GM12872 (cell line): ENCODE data around the gene PGC.
A peak's percentile ranks its signal among the peaks of the same experiment; 100 is the strongest.

ENCODE experiments used
- TF ChIP-seq, protein P1 (sequence below): IDR thresholded peaks from 3 replicates; pipeline ENCODE4 v1.5.1; 2011; ENCODE audit warnings: low read depth, mild to moderate bottlenecking, low read length, moderate library complexity; ENCODE audit not compliant: insufficient read depth

Gene PGC

DNA sequence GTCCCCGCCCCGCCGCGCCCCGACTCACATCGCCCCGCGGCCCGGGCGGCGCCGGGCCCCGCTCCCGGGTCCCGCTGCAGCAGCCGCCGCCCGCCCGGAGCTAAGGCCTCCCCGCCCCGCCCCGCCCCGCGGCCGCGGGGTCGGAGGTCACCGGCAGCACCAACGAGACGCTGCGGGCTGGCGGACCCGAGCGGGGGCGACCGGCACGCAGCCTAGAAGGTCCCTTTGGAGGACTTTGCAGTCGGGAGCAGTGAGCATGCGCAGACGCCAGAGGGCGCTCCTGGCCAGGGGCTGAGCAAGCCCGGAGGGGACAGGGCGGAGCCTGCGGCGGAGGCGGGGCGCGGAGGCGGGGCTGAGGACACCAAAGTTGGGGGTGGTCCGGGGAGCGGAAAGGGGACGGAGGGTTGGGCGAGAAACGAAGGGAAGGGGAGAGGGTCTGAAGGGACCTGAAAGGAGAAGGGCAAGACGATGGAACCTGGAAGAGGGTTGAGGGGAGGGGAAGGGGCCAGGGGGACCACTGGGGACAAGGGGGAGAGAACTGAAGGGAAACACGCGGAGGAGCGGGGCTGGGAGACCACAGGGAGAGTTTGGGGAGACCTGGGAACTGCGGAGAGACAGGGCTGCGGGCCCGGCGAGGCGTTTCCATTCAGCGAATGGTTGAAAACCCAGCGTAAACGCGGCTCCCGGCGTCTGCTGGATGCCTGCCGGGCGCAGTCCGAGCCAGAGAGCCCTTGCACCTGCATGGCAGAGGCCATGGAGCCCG lies 32.8 kb upstream of the PGC start, which contains the start of gene FRS3:
Gene FRS3 (minus strand): TSS at position 113 of the 763 bp plus-strand sequence. CDS start 2,913 bp downstream, outside the sequence.
- TF ChIP-seq, protein P1, sequence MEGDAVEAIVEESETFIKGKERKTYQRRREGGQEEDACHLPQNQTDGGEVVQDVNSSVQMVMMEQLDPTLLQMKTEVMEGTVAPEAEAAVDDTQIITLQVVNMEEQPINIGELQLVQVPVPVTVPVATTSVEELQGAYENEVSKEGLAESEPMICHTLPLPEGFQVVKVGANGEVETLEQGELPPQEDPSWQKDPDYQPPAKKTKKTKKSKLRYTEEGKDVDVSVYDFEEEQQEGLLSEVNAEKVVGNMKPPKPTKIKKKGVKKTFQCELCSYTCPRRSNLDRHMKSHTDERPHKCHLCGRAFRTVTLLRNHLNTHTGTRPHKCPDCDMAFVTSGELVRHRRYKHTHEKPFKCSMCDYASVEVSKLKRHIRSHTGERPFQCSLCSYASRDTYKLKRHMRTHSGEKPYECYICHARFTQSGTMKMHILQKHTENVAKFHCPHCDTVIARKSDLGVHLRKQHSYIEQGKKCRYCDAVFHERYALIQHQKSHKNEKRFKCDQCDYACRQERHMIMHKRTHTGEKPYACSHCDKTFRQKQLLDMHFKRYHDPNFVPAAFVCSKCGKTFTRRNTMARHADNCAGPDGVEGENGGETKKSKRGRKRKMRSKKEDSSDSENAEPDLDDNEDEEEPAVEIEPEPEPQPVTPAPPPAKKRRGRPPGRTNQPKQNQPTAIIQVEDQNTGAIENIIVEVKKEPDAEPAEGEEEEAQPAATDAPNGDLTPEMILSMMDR: peak; percentile 91

DNA sequence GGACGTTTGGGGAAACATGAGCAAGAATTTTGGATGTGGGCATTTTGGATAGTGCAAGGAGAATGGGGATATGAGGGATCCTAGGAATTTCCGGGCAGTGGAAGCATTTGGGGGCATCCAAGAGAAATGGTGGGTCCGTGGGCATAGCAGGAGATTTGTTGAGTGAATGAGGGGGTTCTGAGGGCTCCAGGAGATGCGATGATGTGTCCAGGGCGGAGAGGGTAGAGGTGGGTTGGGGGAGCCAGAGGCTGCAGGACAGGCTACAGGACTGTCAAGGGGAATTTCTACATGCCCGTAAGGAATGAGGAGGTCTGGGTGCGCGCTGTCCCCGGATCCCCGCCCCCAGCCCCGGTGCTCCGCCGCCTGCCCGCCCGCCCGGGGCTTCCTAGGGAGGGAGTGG lies 32.1 kb upstream of the PGC start:
- TF ChIP-seq, protein P1: no peak

DNA sequence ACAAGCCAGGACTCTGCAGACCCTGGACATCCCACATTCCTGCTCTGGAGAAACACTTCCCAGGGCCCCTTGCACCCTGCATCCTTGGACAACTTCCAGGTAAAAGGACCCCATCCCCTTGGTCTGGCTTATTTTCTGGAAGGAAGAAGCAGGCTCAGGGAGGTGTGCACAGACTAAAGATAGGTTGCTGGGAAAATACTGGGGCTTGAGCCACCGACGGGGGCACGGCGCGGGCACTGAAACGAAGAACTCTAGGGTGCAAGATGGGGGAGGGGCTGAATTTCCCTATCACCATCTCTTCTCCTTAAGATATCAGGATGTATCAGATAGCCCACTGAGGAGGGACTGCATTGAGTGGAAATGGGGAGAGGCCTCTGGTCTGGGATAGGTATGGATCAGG lies 31.7 kb upstream of the PGC start:
- TF ChIP-seq, protein P1: no peak

DNA sequence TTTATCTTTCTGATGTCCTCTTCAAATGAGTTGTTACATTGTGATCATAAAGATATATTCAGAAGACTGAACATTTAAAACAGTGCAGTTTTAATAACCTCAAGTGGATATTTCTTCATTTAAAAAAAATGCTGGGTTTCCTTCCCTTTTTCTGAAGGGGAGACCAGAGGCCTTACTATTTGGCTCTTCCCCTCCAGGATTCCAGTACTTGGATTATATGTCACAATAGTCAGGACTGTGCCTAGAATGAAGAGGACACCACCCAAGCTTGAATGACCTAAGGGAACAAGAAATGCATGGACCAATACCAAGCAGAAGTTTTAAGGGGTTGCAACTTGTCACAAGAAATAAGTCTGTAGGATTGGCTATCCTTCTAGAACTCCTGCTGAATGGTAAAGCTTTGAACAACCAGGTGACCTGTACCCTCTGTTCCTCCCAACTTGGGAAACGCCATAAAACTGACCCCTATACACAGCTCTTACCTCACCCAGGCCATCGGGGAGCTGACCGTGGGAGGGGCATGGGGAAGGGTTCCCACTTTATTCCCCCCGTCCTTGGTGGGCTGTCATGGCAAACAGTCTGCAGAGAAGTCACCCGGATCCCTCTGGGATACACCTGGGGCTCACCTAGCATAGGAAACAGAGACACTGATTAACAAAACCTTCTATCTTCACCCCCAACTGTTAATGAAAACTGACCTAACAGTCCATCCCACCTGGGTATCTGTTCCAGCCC lies 30.5 kb upstream of the PGC start:
- TF ChIP-seq, protein P1: no peak

DNA sequence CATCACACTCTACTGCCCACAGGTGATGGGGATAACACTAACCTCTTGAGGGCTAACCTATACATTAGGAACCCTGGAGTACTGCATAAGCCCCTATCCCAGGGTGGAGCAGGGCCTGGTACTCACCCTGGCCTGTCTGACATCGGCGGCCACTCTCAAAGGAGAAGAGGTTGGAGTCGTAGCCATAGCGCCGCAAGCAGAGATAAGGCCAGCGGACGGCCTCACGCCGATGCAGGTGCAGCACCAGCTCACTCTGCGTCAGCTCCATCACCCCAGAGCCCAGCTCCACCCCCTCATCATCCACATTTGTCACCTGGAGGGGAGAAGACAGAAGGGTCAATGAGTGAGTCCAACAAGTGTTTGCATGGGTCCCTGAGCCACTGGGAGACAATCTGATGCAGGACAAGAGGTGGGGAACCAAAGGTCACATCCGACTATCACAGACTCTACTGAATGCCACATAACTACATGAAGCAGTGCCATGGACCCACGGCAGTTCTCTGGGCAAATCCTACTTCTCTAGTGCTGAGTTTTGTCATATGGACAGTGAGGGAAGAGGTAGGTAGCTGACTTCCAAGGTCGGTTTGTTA lies 28.2 kb upstream of the PGC start:
- TF ChIP-seq, protein P1: no peak

DNA sequence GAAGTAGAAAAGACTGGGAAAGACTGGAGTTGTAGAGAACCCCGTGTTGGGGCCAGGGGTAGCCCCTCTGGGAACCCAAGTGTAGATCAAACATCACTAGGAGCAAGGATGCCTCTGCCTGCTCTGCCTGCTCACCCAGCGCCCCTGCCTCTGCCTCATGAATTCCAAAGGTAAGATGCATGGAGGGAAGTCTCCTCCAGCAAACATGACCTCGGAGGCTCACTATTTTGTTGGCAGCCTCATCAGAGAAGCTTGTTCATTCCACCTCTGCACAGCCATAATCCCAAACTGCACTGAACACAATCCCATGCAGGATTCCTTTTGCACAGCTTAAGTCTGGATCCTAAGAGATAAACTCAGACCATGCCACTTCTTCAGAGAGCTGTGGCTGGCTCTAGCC lies 27.6 kb upstream of the PGC start:
- TF ChIP-seq, protein P1: no peak
